Neural progenitor cell (in vitro differentiated cells): ENCODE results near the gene MYO16. TPM values are rescaled to one million over a fixed set of nuclear protein-coding genes. Genes with fewer than 3 reads are reported as not detected.
"Not testable (repeated sequence)": the region's sequence is repeated elsewhere in the genome, so short reads cannot be mapped to it uniquely, and the experiment has no call there.

Experiments used
- DNase-seq: peaks from one replicate; pipeline ENCODE4 v3.0.0-alpha.2; 2016; ENCODE audit warnings: low spot score
- H2AFZ ChIP-seq: fragments of 200-600 bp; sonication (generic); replicated peaks from 2 replicates; pipeline ENCODE4 v1.6.1; 2016; ENCODE audit warnings: antibody characterized with exemption
- H3F3A ChIP-seq: fragments of 200-600 bp; sonication (generic); 2 replicates; pipeline ENCODE4 v1.6.1; 2016; ENCODE audit warnings: antibody characterized with exemption, low read depth
- H3K27ac ChIP-seq: fragments of 200-600 bp; sonication (generic); 2 replicates; pipeline ENCODE4 v1.5.1; 2016; ENCODE audit warnings: mild to moderate bottlenecking
- H3K27me3 ChIP-seq: fragments of 200-600 bp; sonication (generic); 2 replicates; pipeline ENCODE4 v1.6.1; 2016; ENCODE audit warnings: mild to moderate bottlenecking, moderate library complexity
- H3K36me3 ChIP-seq: fragments of 200-600 bp; sonication (generic); 2 replicates; pipeline ENCODE4 v1.5.1; 2016
- H3K4me1 ChIP-seq: fragments of 200-600 bp; sonication (generic); 2 replicates; pipeline ENCODE4 v1.6.1; 2016; ENCODE audit warnings: mixed run types
- H3K4me2 ChIP-seq: fragments of 200-600 bp; sonication (generic); 2 replicates; pipeline ENCODE4 v1.6.1; 2016
- H3K4me3 ChIP-seq: fragments of 200-600 bp; sonication (generic); 2 replicates; pipeline ENCODE4 v1.5.1; 2016
- H3K79me2 ChIP-seq: fragments of 200-600 bp; sonication (generic); 2 replicates; pipeline ENCODE4 v1.6.1; 2016; ENCODE audit warnings: low read depth
- H3K9ac ChIP-seq: fragments of 200-600 bp; sonication (generic); 2 replicates; pipeline ENCODE4 v1.6.1; 2016
- H3K9me3 ChIP-seq: fragments of 200-600 bp; sonication (generic); 2 replicates; pipeline ENCODE4 v1.5.1; 2016; ENCODE audit warnings: low read depth
- H4K20me1 ChIP-seq: fragments of 200-600 bp; sonication (generic); 2 replicates; pipeline ENCODE4 v1.6.1; 2016; ENCODE audit warnings: low read depth
- H3K27ac Mint-ChIP-seq: 3 replicates; pipeline ENCODE4 v1.8.0; 2021; ENCODE audit warnings: mixed read lengths
- H3K27me3 Mint-ChIP-seq: 2 replicates; pipeline ENCODE4 v1.8.0; 2022; ENCODE audit warnings: low read depth, mild to moderate bottlenecking, inconsistent platforms, moderate library complexity, mixed read lengths; ENCODE audit not compliant: insufficient read depth
- H3K36me3 Mint-ChIP-seq: 3 replicates; pipeline ENCODE4 v1.8.0; 2021; ENCODE audit warnings: mixed read lengths
- H3K4me1 Mint-ChIP-seq: 3 replicates; pipeline ENCODE4 v1.8.0; 2021; ENCODE audit warnings: mixed read lengths
- H3K4me3 Mint-ChIP-seq: 3 replicates; pipeline ENCODE4 v1.8.0; 2021; ENCODE audit warnings: mild to moderate bottlenecking, moderate library complexity, mixed read lengths
- H3K9me3 Mint-ChIP-seq: 3 replicates; pipeline ENCODE4 v1.8.0; 2020; ENCODE audit warnings: mixed read lengths
- EZH2 ChIP-seq: fragments of 200-600 bp; sonication (generic); IDR thresholded peaks from 2 replicates; pipeline ENCODE4 v1.6.1; 2017; ENCODE audit warnings: antibody characterized with exemption, mild to moderate bottlenecking, moderate library complexity
- EZH2phosphoT487 ChIP-seq: fragments of 200-600 bp; sonication (generic); IDR thresholded peaks from 2 replicates; pipeline ENCODE4 v1.6.1; 2017; ENCODE audit warnings: antibody characterized with exemption
- total RNA-seq: library from RNA; depleted of rRNA; stranded (reverse); fragments of >200 nt; gene quantifications from 2 replicates; pipeline ENCODE4 v1.2.3, GENCODE V29; 2015; ENCODE audit warnings: low replicate concordance
- TF ChIP-seq, protein P1 (sequence below): fragments of 200-600 bp; sonication (generic); IDR thresholded peaks from 2 replicates; pipeline ENCODE4 v1.5.1; 2017; ENCODE audit warnings: antibody characterized with exemption, mild to moderate bottlenecking

The MYO16 gene
- total RNA-seq, 1 donor from 2014 or later = 0.41 TPM

GRCh38 chr13:108987517-108987916, 358.1 kb downstream of the MYO16 start:
- Histone ChIP-seq H3K9ac (no peak overlapping the region), H3K4me3 (no peak overlapping the region), H3K27ac (no peak overlapping the region), H4K20me1 (no peaks in the 10 kb centered on the region), H3K4me2 (no peak overlapping the region), H3K36me3 (no peaks in the 10 kb centered on the region), H3F3A (no peaks in the 10 kb centered on the region), H2AFZ (no peak overlapping the region), H3K79me2 (no peaks in the 10 kb centered on the region), H3K27me3 (no peaks in the 10 kb centered on the region), H3K4me1 (peaks cover 8% of the 10 kb centered on the region), H3K9me3 (no peaks in the 10 kb centered on the region)
- H3K36me3 Mint-ChIP-seq = peaks cover 4% of the 10 kb centered on the region
- TF ChIP-seq EZH2 (no peak), EZH2phosphoT487 (no peak)
- TF ChIP-seq, protein P1, sequence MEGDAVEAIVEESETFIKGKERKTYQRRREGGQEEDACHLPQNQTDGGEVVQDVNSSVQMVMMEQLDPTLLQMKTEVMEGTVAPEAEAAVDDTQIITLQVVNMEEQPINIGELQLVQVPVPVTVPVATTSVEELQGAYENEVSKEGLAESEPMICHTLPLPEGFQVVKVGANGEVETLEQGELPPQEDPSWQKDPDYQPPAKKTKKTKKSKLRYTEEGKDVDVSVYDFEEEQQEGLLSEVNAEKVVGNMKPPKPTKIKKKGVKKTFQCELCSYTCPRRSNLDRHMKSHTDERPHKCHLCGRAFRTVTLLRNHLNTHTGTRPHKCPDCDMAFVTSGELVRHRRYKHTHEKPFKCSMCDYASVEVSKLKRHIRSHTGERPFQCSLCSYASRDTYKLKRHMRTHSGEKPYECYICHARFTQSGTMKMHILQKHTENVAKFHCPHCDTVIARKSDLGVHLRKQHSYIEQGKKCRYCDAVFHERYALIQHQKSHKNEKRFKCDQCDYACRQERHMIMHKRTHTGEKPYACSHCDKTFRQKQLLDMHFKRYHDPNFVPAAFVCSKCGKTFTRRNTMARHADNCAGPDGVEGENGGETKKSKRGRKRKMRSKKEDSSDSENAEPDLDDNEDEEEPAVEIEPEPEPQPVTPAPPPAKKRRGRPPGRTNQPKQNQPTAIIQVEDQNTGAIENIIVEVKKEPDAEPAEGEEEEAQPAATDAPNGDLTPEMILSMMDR = no peak
- H3K4me1 Mint-ChIP-seq = peaks cover 14% of the 10 kb centered on the region
- H3K27me3 Mint-ChIP-seq = peaks cover 3% of the 10 kb centered on the region
- no peak for DNase-seq
- peak overlapping the region; percentile 71 for H3K27ac Mint-ChIP-seq
- no peak overlapping the region for H3K4me3 Mint-ChIP-seq
- H3K9me3 Mint-ChIP-seq = peaks cover 2% of the 10 kb centered on the region

DNA sequence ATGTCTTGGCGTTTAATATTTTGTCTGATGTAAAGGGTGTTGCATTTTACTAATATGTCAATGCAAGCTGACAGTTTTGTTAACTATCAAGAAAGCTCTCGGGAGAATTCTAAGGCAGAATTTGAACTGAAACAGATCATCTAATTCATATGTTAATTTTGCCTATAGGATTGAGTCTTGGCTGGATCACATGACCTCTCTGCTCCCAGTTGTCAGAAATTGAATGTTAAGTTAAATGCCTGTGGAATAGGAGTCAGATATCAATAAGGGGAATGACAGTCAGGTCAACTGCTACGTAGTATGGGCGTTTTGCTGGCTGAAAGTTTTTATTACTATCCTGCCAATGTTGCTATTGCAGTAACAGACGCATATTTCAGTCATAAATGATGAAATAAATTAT, 358.5 kb downstream of the MYO16 start:
- peaks cover 4% of the 10 kb centered on the region for H3K36me3 Mint-ChIP-seq
- Histone ChIP-seq H3K79me2 (no peaks in the 10 kb centered on the region), H3K36me3 (no peaks in the 10 kb centered on the region), H3K9me3 (no peaks in the 10 kb centered on the region), H3K9ac (no peak overlapping the region), H3K4me1 (peaks cover 8% of the 10 kb centered on the region), H4K20me1 (no peaks in the 10 kb centered on the region), H3K4me3 (no peak overlapping the region), H3K27ac (no peak overlapping the region), H3K27me3 (no peaks in the 10 kb centered on the region), H3F3A (no peaks in the 10 kb centered on the region), H3K4me2 (no peak overlapping the region), H2AFZ (no peak overlapping the region)
- peaks cover 14% of the 10 kb centered on the region for H3K4me1 Mint-ChIP-seq
- peaks cover 3% of the 10 kb centered on the region for H3K27me3 Mint-ChIP-seq
- no peak for DNase-seq
- peaks cover 2% of the 10 kb centered on the region for H3K9me3 Mint-ChIP-seq
- H3K27ac Mint-ChIP-seq = peak overlapping the region; percentile 71
- no peak overlapping the region for H3K4me3 Mint-ChIP-seq
- no peak for TF ChIP-seq EZH2phosphoT487
- TF ChIP-seq, protein P1 = no peak
- no peak for TF ChIP-seq EZH2

DNA sequence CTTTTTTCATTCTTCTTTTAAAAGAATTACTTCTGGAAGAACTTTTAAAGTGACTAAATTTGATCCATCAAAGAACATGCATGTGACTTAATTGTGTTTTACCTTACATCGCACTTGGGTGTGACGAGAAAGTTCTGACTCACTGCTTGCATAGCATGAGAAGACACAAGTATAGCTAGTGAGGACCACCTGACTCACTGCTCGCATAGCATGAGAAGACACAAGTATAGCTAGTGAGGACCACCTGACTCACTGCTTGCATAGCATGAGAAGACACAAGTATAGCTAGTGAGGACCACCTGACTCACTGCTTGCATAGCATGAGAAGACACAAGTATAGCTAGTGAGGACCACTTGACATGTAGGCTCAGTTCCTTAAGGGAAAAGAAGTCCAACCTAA, 362.0 kb downstream of the MYO16 start:
- H2AFZ ChIP-seq, H3K4me3 Mint-ChIP-seq, H3K9me3 Mint-ChIP-seq, H3K36me3 Mint-ChIP-seq, H3K4me2 ChIP-seq, H3K27me3 ChIP-seq, DNase-seq, H3K9ac ChIP-seq, H3K36me3 ChIP-seq, H3K79me2 ChIP-seq, H3F3A ChIP-seq, H3K27ac ChIP-seq, H3K27me3 Mint-ChIP-seq, H3K9me3 ChIP-seq, H3K27ac Mint-ChIP-seq, H3K4me1 ChIP-seq, H4K20me1 ChIP-seq, H3K4me3 ChIP-seq: not testable (repeated sequence)
- peaks cover 14% of the 10 kb centered on the region for H3K4me1 Mint-ChIP-seq

- Histone ChIP-seq H4K20me1 (no peaks in the 10 kb centered on the region), H3K4me2 (no peak overlapping the region), H3K9ac (no peak overlapping the region), H3K27ac (no peak overlapping the region), H3K36me3 (no peaks in the 10 kb centered on the region), H3K4me3 (no peak overlapping the region), H3K4me1 (no peaks in the 10 kb centered on the region), H3K27me3 (no peaks in the 10 kb centered on the region), H3K9me3 (no peaks in the 10 kb centered on the region), H3K79me2 (no peaks in the 10 kb centered on the region), H3F3A (no peaks in the 10 kb centered on the region), H2AFZ (no peak overlapping the region)
- Mint-ChIP-seq H3K4me1 (peaks cover 4% of the 10 kb centered on the region), H3K36me3 (no peaks in the 10 kb centered on the region), H3K4me3 (no peak overlapping the region), H3K9me3 (no peaks in the 10 kb centered on the region), H3K27me3 (no peaks in the 10 kb centered on the region), H3K27ac (no peak overlapping the region)
- no peak for DNase-seq
- TF ChIP-seq, protein P1 = no peak
- no peak for TF ChIP-seq EZH2
- no peak for TF ChIP-seq EZH2phosphoT487
These were observed 363.9 kb downstream of the MYO16 start for GRCh38 chr13:108993346-108993745.
